PC-3 (cell line): ENCODE results near the gene CALR3. TPM values are rescaled to one million over a fixed set of nuclear protein-coding genes. Genes with fewer than 3 reads are reported as not detected.
"Not testable (repeated sequence)": the region's sequence is repeated elsewhere in the genome, so short reads cannot be mapped to it uniquely, and the experiment has no call there.

Experiments
- ATAC-seq: fragments of 200-7000 bp; cut with Tn5 transposase; 2 replicates; pipeline ENCODE4 v1.9.1; 2020; ENCODE audit warnings: mild to moderate bottlenecking, moderate library complexity
- BruUV-seq: library from RNA; stranded (reverse); fragments of 400-500 nt; replicated peaks from 2 replicates; lab custom pipeline; 2021; lab: Mats Ljungman, UMichigan
- CTCF ChIA-PET: fragments of 300-600 bp; sonication (Branson Sonifier 250); formaldehyde crosslinking; loops from one replicate; lab custom pipeline; 2022; ENCODE audit warnings: antibody characterized with exemption; lab: Charles Lee
- POLR2A ChIA-PET: fragments of 300-600 bp; sonication (Branson Sonifier 250); formaldehyde crosslinking; loops from one replicate; lab custom pipeline; 2022; ENCODE audit warnings: antibody characterized with exemption; ENCODE audit not compliant: unreplicated experiment; lab: Charles Lee
- DNase-seq: peaks from one replicate; pipeline ENCODE4 v3.0.0-alpha.2; 2015
- H2AFZ ChIP-seq: fragments of 300-600 bp; sonication (generic); 2 replicates; pipeline ENCODE4 v1.6.0; 2016; ENCODE audit warnings: antibody characterized with exemption, low read length
- H3F3A ChIP-seq: fragments of 300-600 bp; sonication (generic); one replicate; pipeline ENCODE4 v1.6.0; 2017; ENCODE audit warnings: antibody characterized with exemption, low read length, control low read depth, mild to moderate bottlenecking; ENCODE audit not compliant: unreplicated experiment
- H3K27ac ChIP-seq: fragments of 300-600 bp; sonication (generic); 2 replicates; pipeline ENCODE4 v1.5.1; 2016; ENCODE audit warnings: mild to moderate bottlenecking, low read length
- H3K27me3 ChIP-seq: fragments of 300-600 bp; sonication (generic); 2 replicates; pipeline ENCODE4 v1.6.1; 2016; ENCODE audit warnings: low read length, mixed read lengths
- H3K36me3 ChIP-seq: fragments of 300-600 bp; sonication (generic); 2 replicates; pipeline ENCODE4 v1.6.1; 2016; ENCODE audit warnings: low read depth, mixed run types, low read length, mixed read lengths
- H3K4me1 ChIP-seq: fragments of 300-600 bp; sonication (generic); 2 replicates; pipeline ENCODE4 v1.5.1; 2016; ENCODE audit warnings: low read length; ENCODE audit not compliant: insufficient read depth
- H3K4me2 ChIP-seq: fragments of 300-600 bp; sonication (generic); 2 replicates; pipeline ENCODE4 v1.6.0; 2016; ENCODE audit warnings: low read length
- H3K4me3 ChIP-seq: fragments of 300-600 bp; sonication (generic); 2 replicates; pipeline ENCODE4 v1.5.1; 2016; ENCODE audit warnings: mild to moderate bottlenecking, low read length, mixed read lengths
- H3K79me2 ChIP-seq: fragments of 300-600 bp; sonication (generic); 2 replicates; pipeline ENCODE4 v1.6.1; 2017; ENCODE audit warnings: low read length, mixed read lengths
- H3K9ac ChIP-seq: fragments of 300-600 bp; sonication (generic); 2 replicates; pipeline ENCODE4 v1.6.0; 2016; ENCODE audit warnings: mild to moderate bottlenecking, low read length
- H3K9me2 ChIP-seq: fragments of 300-600 bp; sonication (generic); replicated peaks from 2 replicates; pipeline ENCODE4 v1.6.1; 2016; ENCODE audit warnings: mixed run types, low read length, mixed read lengths
- H3K9me3 ChIP-seq: fragments of 300-600 bp; sonication (generic); 2 replicates; pipeline ENCODE4 v1.6.1; 2016; ENCODE audit warnings: low read length, mixed read lengths
- H4K20me1 ChIP-seq: fragments of 300-600 bp; sonication (generic); 2 replicates; pipeline ENCODE4 v1.6.1; 2016; ENCODE audit warnings: low read length, mixed read lengths
- CTCF ChIP-seq: fragments of 300-600 bp; sonication (generic); conservative IDR thresholded peaks from 2 replicates; pipeline ENCODE4 v1.5.1; 2017; ENCODE audit warnings: antibody characterized with exemption, low read depth, mild to moderate bottlenecking, low read length
- EZH2 ChIP-seq: fragments of 300-600 bp; sonication (generic); IDR thresholded peaks from one replicate; pipeline ENCODE4 v1.6.1; 2017; ENCODE audit warnings: antibody characterized with exemption, mild to moderate bottlenecking, low read length; ENCODE audit not compliant: unreplicated experiment
- EZH2phosphoT487 ChIP-seq: fragments of 300-600 bp; sonication (generic); IDR thresholded peaks from 2 replicates; pipeline ENCODE4 v1.6.1; 2018; ENCODE audit warnings: mild to moderate bottlenecking, antibody characterized with exemption, low read length, borderline replicate concordance
- intact Hi-C: fragments of 100-400 bp; cut with micrococcal nuclease; formaldehyde crosslinking; loops from 2 replicates; pipeline ENCODE4 v1.9.0; 2023
- total RNA-seq: library from RNA; depleted of rRNA; stranded (reverse); fragments of >200 nt; gene quantifications from 2 replicates; pipeline ENCODE4 v1.2.3, GENCODE V29; 2014

Gene CALR3
- total RNA-seq, 1 experiment from 2014 or later: 0.47 TPM

DNA sequence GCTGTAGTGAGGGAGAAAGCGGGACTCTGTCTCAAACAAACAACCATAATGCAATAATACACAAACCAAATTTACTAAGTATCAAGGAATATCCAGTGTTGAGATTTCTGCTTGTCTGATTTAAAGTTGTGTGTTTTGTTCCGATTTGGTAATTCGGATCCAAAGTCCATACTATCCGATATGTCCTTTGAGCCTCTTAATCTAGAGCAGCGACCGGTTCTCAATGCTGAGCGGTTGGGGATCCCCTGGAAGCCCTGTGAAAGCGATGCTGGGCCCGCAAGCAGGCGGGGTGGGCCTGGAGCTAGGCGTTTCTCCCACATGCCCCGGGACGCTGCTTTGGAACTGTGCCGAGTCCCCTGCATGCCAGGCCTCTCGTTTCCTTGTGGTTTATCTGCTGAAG, 20.4 kb upstream of the CALR3 start:
- Histone ChIP-seq H3K4me3 (no peak overlapping the region), H3K9ac (no peak overlapping the region), H4K20me1 (peaks cover 8% of the 10 kb centered on the region; the same call in 1 of the 2 replicates), H3K9me3 (no peaks in the 10 kb centered on the region), H3K27me3 (no peaks in the 10 kb centered on the region), H3K4me1 (no peaks in the 10 kb centered on the region), H3K4me2 (no peak overlapping the region), H2AFZ (no peak overlapping the region), H3K36me3 (peaks cover 36% of the 10 kb centered on the region), H3K27ac (no peak overlapping the region), H3K79me2 (no peaks in the 10 kb centered on the region), H3F3A (peaks cover 4% of the 10 kb centered on the region), H3K9me2 (no peaks in the 10 kb centered on the region)
- TF ChIP-seq EZH2phosphoT487 (no peak), CTCF (no peak), EZH2 (no peak)
- ChIA-PET POLR2A (no interaction called here), CTCF (no interaction called here)
- DNase-seq: no peak
- intact Hi-C loops: no loop called here
- no peak for ATAC-seq
- BruUV-seq: no TSS peak

- BruUV-seq: no TSS peak
- Histone ChIP-seq H3K9ac (no peak overlapping the region), H3K36me3 (peaks cover 20% of the 10 kb centered on the region), H2AFZ (no peak overlapping the region), H3K4me3 (no peak overlapping the region), H3K79me2 (no peaks in the 10 kb centered on the region), H4K20me1 (peaks cover 8% of the 10 kb centered on the region; the same call in 1 of the 2 replicates), H3K9me3 (no peaks in the 10 kb centered on the region), H3K4me1 (no peaks in the 10 kb centered on the region), H3K27ac (no peak overlapping the region), H3K4me2 (no peak overlapping the region), H3K9me2 (no peaks in the 10 kb centered on the region), H3F3A (peaks cover 4% of the 10 kb centered on the region), H3K27me3 (no peaks in the 10 kb centered on the region)
- intact Hi-C loops: no loop called here
- POLR2A ChIA-PET: no interaction called here
- ATAC-seq (peak; percentile 54), DNase-seq (no peak)
- CTCF ChIA-PET: interaction anchor here (0.6 kb wide), 1 partner anchor 98 kb away, joined by 3 read pairs; no protein-coding TSS in a partner anchor
- TF ChIP-seq EZH2 (no peak), CTCF (peak; percentile 26)
Measured at GRCh38 chr19:16514383-16515019, 18.5 kb upstream of the CALR3 start.

GRCh38 chr19:16512611-16513010, 16.6 kb upstream of the CALR3 start:
- H3K9me2 ChIP-seq, H4K20me1 ChIP-seq, DNase-seq, ATAC-seq, H3K27me3 ChIP-seq, H3K27ac ChIP-seq, H3K79me2 ChIP-seq, H3K36me3 ChIP-seq, BruUV-seq, H3K4me2 ChIP-seq, CTCF ChIA-PET, H3K4me1 ChIP-seq, POLR2A ChIA-PET, H2AFZ ChIP-seq, H3K9me3 ChIP-seq, H3K9ac ChIP-seq, H3F3A ChIP-seq, H3K4me3 ChIP-seq, intact Hi-C loops: not testable (repeated sequence)
